ENCODE measurements around the gene NAPSA. TPM values are rescaled to one million over a fixed set of nuclear protein-coding genes. Genes with fewer than 3 reads are reported as not detected.

The NAPSA gene
- total and polyA plus RNA-seq, 9 of the 15 experiments (the other 6 are each of a cell fraction or from before 2014, with no cell fraction given): 0.25 to 1.9 (median 0.69) TPM

DNA sequence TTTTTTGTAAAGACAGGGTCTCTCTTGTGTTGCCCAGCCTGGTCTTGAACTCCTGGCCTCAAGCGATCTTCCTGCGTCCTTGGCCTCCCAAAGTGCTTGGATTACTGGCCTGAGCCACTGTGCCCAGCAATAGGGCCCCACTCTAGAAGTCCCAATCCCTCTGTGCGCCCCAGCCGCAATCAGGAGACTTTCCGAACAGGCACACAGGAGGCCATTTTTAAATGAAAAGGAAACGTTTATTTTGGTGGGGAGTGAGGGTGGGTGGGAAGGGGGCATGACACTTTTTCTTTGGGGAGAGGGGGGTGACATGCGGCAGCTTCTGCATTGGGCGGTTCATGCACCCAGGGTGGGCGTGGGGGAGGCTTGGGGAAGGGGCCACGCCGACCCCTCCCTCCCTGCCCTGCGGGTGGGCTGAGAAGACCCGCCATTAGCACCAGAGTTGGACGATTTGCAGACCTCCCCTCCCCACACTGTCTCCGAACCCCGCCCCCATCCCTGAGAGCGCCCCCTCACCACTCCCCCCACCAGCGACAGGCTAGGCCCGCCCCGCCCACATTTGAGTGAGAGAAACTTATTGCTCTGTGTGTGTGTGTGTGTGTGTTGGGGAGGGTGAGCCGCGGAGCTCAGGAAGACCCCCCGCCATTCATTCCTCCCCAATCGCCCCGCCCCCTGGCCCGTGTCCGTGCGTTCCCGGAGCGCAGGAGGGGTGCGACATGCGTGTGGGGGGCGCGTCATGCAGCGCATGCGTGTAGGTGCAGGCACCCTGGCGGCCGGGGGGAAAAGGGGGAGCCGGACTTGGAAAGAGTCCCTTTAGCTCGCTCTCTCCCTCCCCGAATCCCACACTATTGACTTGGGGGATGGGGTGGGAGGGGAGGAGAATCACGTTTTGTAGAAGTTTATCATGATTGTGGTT lies 53.5 kb downstream of the NAPSA start (continued):
- TF ChIP-seq, protein P1, sequence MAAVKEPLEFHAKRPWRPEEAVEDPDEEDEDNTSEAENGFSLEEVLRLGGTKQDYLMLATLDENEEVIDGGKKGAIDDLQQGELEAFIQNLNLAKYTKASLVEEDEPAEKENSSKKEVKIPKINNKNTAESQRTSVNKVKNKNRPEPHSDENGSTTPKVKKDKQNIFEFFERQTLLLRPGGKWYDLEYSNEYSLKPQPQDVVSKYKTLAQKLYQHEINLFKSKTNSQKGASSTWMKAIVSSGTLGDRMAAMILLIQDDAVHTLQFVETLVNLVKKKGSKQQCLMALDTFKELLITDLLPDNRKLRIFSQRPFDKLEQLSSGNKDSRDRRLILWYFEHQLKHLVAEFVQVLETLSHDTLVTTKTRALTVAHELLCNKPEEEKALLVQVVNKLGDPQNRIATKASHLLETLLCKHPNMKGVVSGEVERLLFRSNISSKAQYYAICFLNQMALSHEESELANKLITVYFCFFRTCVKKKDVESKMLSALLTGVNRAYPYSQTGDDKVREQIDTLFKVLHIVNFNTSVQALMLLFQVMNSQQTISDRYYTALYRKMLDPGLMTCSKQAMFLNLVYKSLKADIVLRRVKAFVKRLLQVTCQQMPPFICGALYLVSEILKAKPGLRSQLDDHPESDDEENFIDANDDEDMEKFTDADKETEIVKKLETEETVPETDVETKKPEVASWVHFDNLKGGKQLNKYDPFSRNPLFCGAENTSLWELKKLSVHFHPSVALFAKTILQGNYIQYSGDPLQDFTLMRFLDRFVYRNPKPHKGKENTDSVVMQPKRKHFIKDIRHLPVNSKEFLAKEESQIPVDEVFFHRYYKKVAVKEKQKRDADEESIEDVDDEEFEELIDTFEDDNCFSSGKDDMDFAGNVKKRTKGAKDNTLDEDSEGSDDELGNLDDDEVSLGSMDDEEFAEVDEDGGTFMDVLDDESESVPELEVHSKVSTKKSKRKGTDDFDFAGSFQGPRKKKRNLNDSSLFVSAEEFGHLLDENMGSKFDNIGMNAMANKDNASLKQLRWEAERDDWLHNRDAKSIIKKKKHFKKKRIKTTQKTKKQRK (IDR thresholded peaks at IDR 0.05; ENCODE audit: borderline replicate concordance, low read depth, low read length): no peak
- TF ChIP-seq, protein P2, sequence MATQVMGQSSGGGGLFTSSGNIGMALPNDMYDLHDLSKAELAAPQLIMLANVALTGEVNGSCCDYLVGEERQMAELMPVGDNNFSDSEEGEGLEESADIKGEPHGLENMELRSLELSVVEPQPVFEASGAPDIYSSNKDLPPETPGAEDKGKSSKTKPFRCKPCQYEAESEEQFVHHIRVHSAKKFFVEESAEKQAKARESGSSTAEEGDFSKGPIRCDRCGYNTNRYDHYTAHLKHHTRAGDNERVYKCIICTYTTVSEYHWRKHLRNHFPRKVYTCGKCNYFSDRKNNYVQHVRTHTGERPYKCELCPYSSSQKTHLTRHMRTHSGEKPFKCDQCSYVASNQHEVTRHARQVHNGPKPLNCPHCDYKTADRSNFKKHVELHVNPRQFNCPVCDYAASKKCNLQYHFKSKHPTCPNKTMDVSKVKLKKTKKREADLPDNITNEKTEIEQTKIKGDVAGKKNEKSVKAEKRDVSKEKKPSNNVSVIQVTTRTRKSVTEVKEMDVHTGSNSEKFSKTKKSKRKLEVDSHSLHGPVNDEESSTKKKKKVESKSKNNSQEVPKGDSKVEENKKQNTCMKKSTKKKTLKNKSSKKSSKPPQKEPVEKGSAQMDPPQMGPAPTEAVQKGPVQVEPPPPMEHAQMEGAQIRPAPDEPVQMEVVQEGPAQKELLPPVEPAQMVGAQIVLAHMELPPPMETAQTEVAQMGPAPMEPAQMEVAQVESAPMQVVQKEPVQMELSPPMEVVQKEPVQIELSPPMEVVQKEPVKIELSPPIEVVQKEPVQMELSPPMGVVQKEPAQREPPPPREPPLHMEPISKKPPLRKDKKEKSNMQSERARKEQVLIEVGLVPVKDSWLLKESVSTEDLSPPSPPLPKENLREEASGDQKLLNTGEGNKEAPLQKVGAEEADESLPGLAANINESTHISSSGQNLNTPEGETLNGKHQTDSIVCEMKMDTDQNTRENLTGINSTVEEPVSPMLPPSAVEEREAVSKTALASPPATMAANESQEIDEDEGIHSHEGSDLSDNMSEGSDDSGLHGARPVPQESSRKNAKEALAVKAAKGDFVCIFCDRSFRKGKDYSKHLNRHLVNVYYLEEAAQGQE (IDR thresholded peaks at IDR 0.05; ENCODE audit: borderline replicate concordance): no peak
- TF ChIP-seq, protein P2 (CRISPR knock-in tag; IDR thresholded peaks at IDR 0.05; ENCODE audit: low read depth): no peak
- no peak for TF ChIP-seq ELF1 (tag; IDR thresholded peaks at IDR 0.05)
- no peak for TF ChIP-seq YBX1 (IDR thresholded peaks at IDR 0.05)
- no peak for TF ChIP-seq TAF1 (IDR thresholded peaks at IDR 0.05; ENCODE audit: control insufficient read depth, extremely low read depth, insufficient read depth, low read length, severe bottlenecking)
- TF ChIP-seq ZNF436 (CRISPR knock-in tag; IDR thresholded peaks at IDR 0.05): no peak
- no peak for TF ChIP-seq PML (IDR thresholded peaks at IDR 0.05; ENCODE audit: low read length)
- TF ChIP-seq, protein P3, sequence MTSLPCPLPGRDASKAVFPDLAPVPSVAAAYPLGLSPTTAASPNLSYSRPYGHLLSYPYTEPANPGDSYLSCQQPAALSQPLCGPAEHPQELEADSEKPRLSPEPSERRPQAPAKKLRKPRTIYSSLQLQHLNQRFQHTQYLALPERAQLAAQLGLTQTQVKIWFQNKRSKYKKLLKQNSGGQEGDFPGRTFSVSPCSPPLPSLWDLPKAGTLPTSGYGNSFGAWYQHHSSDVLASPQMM (CRISPR knock-in tag; IDR thresholded peaks at IDR 0.05): no peak
- TF ChIP-seq HMGN3 (IDR thresholded peaks at IDR 0.05; ENCODE audit: borderline replicate concordance, extremely low read depth, insufficient read length, low read depth, low read length): no peak
- no peak for TF ChIP-seq TCF7L2 (IDR thresholded peaks at IDR 0.05; ENCODE audit: low read depth, low read length)

Data from K562 (cell line).